GM12878 (cell line): ENCODE results near the gene TECR.

Experiments
- DPF2 ChIP-seq: fragments of 450-650 bp; IDR thresholded peaks from 2 replicates; pipeline ENCODE4 v1.6.1; 2017; ENCODE audit warnings: mild to moderate bottlenecking
- JUNB ChIP-seq: IDR thresholded peaks from 2 replicates; pipeline ENCODE4 v1.6.1; 2016; ENCODE audit warnings: antibody characterized with exemption, mild to moderate bottlenecking
- SMAD1 ChIP-seq: fragments of 450-650 bp; IDR thresholded peaks from 2 replicates; pipeline ENCODE4 v1.6.1; 2018; ENCODE audit warnings: mild to moderate bottlenecking, low read depth; ENCODE audit not compliant: partially characterized antibody
- SP1 ChIP-seq: IDR thresholded peaks from one replicate; pipeline ENCODE4 v1.6.1; 2011; ENCODE audit warnings: low read depth, low read length
- TF ChIP-seq, protein P1 (sequence below): IDR thresholded peaks from 2 replicates; pipeline ENCODE4 v1.6.1; 2011; ENCODE audit warnings: low read depth, low read length, improper control_type of control experiment, borderline replicate concordance

DNA sequence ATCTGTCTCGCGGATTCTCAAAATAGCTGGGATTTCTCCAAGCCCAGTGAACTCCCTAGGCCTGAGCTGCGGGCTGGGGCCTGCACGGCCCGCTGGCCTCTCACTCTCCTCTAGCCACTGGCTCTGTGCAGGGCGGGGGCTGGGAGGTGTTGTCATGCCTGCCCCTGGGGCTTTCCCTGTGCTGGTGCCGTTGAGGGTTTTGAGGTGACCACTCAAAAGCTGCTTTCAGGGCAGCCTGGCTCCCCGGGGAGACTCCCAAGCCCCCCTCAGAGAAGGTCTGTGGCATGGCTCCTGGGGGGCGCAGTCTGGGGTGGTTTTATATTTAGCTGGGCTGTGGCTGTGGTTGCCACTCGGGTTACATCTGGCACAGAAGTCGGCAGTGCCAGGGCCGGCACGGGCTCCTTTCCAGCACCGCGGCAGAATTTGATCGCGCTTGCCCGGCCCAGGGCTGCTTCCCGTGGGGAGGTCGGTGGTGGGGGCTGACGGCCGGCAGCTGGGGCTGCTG is 32.5 kb downstream of the TECR start:
- no peak for TF ChIP-seq SMAD1
- no peak for TF ChIP-seq JUNB
- TF ChIP-seq DPF2 = no peak
- no peak for TF ChIP-seq SP1
- TF ChIP-seq, protein P1, sequence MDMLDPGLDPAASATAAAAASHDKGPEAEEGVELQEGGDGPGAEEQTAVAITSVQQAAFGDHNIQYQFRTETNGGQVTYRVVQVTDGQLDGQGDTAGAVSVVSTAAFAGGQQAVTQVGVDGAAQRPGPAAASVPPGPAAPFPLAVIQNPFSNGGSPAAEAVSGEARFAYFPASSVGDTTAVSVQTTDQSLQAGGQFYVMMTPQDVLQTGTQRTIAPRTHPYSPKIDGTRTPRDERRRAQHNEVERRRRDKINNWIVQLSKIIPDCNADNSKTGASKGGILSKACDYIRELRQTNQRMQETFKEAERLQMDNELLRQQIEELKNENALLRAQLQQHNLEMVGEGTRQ = no peak
